HUES6 (cell line): Measurements from ENCODE around the gene RYR1.
A peak's percentile ranks its signal among the peaks of the same experiment; 100 is the strongest.
"Not testable (repeated sequence)": the region's sequence is repeated elsewhere in the genome, so short reads cannot be mapped to it uniquely, and the experiment has no call there.

Experiments used
- H3K27ac ChIP-seq: 2 replicates; pipeline ENCODE4 v1.7.0; 2013; ENCODE audit warnings: low read depth, mild to moderate bottlenecking, low read length, inconsistent platforms
- H3K27me3 ChIP-seq: 2 replicates; pipeline ENCODE4 v1.6.1; 2013; ENCODE audit warnings: low read length; ENCODE audit not compliant: control insufficient read depth, insufficient read depth
- H3K36me3 ChIP-seq: 2 replicates; pipeline ENCODE4 v1.6.1; 2013; ENCODE audit warnings: low read length; ENCODE audit not compliant: control insufficient read depth, insufficient read depth
- H3K4me1 ChIP-seq: 2 replicates; pipeline ENCODE4 v1.6.1; 2013; ENCODE audit warnings: low read length; ENCODE audit not compliant: control insufficient read depth, insufficient read depth
- H3K4me3 ChIP-seq: 2 replicates; pipeline ENCODE4 v1.5.1; 2013; ENCODE audit warnings: low read depth, low read length
- H3K9ac ChIP-seq: one replicate; pipeline ENCODE4 v1.6.1; 2013; ENCODE audit warnings: mild to moderate bottlenecking, low read length
- H3K9me3 ChIP-seq: 2 replicates; pipeline ENCODE4 v1.6.1; 2013; ENCODE audit warnings: low read depth, low read length; ENCODE audit not compliant: control insufficient read depth, insufficient read depth

RYR1 gene

GRCh38 chr19:38417146-38417543 lies 16.3 kb upstream of the RYR1 start:
- H3K9me3 ChIP-seq: no peaks in the 10 kb centered on the region
- H3K4me1 ChIP-seq: peaks cover 11% of the 10 kb centered on the region
- no peak overlapping the region for H3K27ac ChIP-seq
- H3K27me3 ChIP-seq: peaks cover 10% of the 10 kb centered on the region
- peak overlapping the region; percentile 63 for H3K4me3 ChIP-seq
- H3K36me3 ChIP-seq: no peaks in the 10 kb centered on the region
- H3K9ac ChIP-seq: no peak overlapping the region

- H3K9me3 ChIP-seq: no peaks in the 10 kb centered on the region
- no peak overlapping the region for H3K27ac ChIP-seq
- H3K4me1 ChIP-seq: peaks cover 11% of the 10 kb centered on the region
- H3K9ac ChIP-seq: no peak overlapping the region
- H3K36me3 ChIP-seq: no peaks in the 10 kb centered on the region
- peaks cover 10% of the 10 kb centered on the region for H3K27me3 ChIP-seq
- peak overlapping the region; percentile 63 for H3K4me3 ChIP-seq
Measured at GRCh38 chr19:38417544-38418506, 15.7 kb upstream of the RYR1 start.

- no peak overlapping the region for H3K4me3 ChIP-seq
- H3K9me3 ChIP-seq: no peaks in the 10 kb centered on the region
- no peaks in the 10 kb centered on the region for H3K36me3 ChIP-seq
- no peak overlapping the region for H3K27ac ChIP-seq
- H3K9ac ChIP-seq: no peak overlapping the region
- peaks cover 10% of the 10 kb centered on the region for H3K27me3 ChIP-seq
- peaks cover 18% of the 10 kb centered on the region for H3K4me1 ChIP-seq
Measured at GRCh38 chr19:38420935-38421334, 12.6 kb upstream of the RYR1 start.

DNA sequence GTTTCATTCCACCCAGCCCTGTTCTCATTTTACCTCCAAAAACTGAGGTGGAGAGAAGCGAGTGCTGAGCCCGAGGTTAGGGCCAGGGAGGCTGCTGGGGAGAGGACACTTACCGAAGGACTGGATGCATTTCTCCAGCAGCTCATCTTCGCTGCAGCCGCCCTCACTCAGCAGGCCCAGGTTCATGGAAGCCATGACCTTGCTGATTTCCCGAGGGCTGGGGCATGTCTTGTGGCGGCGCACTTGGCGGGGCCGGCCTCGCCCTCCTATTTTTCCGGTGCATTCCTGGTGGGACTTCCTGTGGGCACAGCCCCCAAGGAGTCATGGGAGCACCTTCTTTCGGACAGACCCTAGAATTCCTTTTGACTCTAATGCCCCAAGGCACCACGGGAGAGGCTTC lies 11.6 kb upstream of the RYR1 start:
- no peak overlapping the region for H3K9ac ChIP-seq
- no peak overlapping the region for H3K27ac ChIP-seq

GRCh38 chr19:38422438-38422837 lies 11.1 kb upstream of the RYR1 start:
- no peaks in the 10 kb centered on the region for H3K9me3 ChIP-seq
- H3K36me3 ChIP-seq: no peaks in the 10 kb centered on the region
- peaks cover 10% of the 10 kb centered on the region for H3K27me3 ChIP-seq
- H3K4me3 ChIP-seq: no peak overlapping the region
- H3K4me1 ChIP-seq: peaks cover 19% of the 10 kb centered on the region
- H3K9ac ChIP-seq: no peak overlapping the region
- no peak overlapping the region for H3K27ac ChIP-seq

More for the DNA sequence above, 11.6 kb upstream of the RYR1 start:
- Histone ChIP-seq H3K9me3 (no peaks in the 10 kb centered on the region), H3K36me3 (no peaks in the 10 kb centered on the region), H3K4me3 (no peak overlapping the region), H3K27me3 (peaks cover 10% of the 10 kb centered on the region), H3K4me1 (peaks cover 24% of the 10 kb centered on the region)

GRCh38 chr19:38424272-38424671 lies 9.2 kb upstream of the RYR1 start:
- Histone ChIP-seq H3K27ac (no peak overlapping the region), H3K27me3 (no peaks in the 10 kb centered on the region), H3K4me1 (peaks cover 13% of the 10 kb centered on the region), H3K9me3 (no peaks in the 10 kb centered on the region), H3K36me3 (no peaks in the 10 kb centered on the region), H3K4me3 (no peak overlapping the region), H3K9ac (no peak overlapping the region)

DNA sequence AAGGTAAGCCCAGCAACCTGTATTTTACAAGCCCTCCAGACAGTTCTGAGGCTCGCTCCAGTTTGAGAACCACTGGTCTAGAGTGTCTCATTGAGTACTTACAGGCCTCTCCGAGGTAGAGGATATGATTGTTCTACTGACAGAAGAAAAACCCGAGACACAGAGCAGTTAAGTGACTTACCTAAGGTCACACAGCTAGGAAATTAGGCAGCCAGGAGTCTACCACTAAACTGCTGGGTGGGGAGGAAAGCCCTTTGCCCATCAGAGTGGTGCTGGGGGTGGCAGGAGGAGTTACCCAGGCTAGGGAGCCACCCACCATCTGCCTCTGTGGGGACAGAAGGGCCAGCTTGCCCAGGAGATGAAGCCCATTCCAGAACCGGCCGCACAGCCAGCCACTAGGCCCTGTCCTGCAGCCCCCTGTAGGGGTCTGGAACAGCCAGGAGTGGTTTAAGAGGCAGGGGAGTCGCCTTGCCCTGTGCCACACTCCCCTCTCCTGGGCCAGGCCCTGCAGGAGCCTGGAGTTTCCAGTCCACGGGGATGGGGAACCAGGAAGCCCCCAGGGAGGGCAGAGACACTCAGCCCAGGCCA lies 8.2 kb upstream of the RYR1 start:
- Histone ChIP-seq H3K27me3 (no peaks in the 10 kb centered on the region), H3K9ac (peak overlapping the region; percentile 29), H3K27ac (no peak overlapping the region), H3K4me3 (no peak overlapping the region), H3K36me3 (no peaks in the 10 kb centered on the region), H3K4me1 (peaks cover 13% of the 10 kb centered on the region), H3K9me3 (no peaks in the 10 kb centered on the region)

- Histone ChIP-seq H3K36me3 (no peaks in the 10 kb centered on the region), H3K27me3 (no peaks in the 10 kb centered on the region), H3K4me1 (peaks cover 13% of the 10 kb centered on the region), H3K4me3 (peak within 1 kb of the TSS; percentile 27; the same call in 1 of the 2 replicates), H3K27ac (no peak within 1 kb of the TSS), H3K9me3 (no peaks in the 10 kb centered on the region), H3K9ac (peak within 1 kb of the TSS; percentile 29)
Measured at GRCh38 chr19:38425810-38426466, 7.6 kb upstream of the RYR1 start, which contains the start of gene RASGRP4. TSS of gene RASGRP4 (minus strand) at chr19:38426219. CDS start at chr19:38426091, 128 bp downstream.

- not testable (repeated sequence) for H3K36me3 ChIP-seq, H3K9me3 ChIP-seq, H3K27me3 ChIP-seq, H3K4me3 ChIP-seq, H3K9ac ChIP-seq, H3K27ac ChIP-seq
- H3K4me1 ChIP-seq: peaks cover 13% of the 10 kb centered on the region
Measured at GRCh38 chr19:38427035-38427677, 6.3 kb upstream of the RYR1 start.

DNA sequence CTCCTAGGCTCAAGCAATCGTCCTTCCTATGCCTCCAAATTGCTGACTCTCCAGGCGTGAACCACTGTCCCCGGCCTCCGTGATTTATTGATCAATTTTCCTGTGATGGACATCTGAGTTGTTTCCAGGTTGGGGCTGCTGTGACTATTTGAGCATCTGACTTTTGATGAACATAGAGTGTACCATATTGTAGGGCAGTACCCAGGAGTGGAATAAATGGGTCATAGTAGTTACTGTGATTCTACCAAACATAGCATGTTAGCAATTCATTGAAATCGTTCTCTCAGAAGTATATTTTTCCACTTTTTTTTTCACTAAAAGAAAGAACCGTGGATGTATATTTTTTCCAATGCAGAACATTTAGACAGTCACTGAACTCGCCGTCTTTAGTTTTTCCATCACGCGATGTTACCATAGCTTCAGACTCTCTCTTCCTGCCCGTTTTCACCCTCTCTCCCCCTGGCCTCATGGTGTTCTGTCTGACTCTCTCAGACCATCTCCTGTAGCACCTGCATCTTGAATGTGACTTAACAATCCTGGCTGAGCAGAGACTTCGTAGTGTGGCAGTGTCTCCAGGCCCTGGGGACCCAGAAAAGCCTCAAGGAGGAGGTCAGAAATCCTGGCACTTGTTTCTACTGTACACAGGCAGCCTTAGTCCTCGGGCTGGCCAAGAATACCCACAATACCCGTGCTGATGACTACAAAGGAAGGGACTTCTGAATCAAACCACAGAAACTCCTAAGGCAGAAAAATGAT lies 4.3 kb upstream of the RYR1 start:
- H3K36me3 ChIP-seq: no peaks in the 10 kb centered on the region
- no peak overlapping the region for H3K9ac ChIP-seq
- peaks cover 18% of the 10 kb centered on the region for H3K4me1 ChIP-seq

More for the DNA sequence above, 4.3 kb upstream of the RYR1 start:
- H3K4me3 ChIP-seq: no peak overlapping the region
- no peaks in the 10 kb centered on the region for H3K9me3 ChIP-seq
- no peaks in the 10 kb centered on the region; the same call in 1 of the 2 replicates for H3K27me3 ChIP-seq
- H3K27ac ChIP-seq: no peak overlapping the region
